A673 (cell line): ENCODE results near the gene CHMP2B. TPM values are rescaled to one million over a fixed set of nuclear protein-coding genes. Genes with fewer than 3 reads are reported as not detected.

Experiments used
- BruUV-seq: library from RNA; stranded (reverse); fragments of 400-500 nt; replicated peaks from 2 replicates; lab custom pipeline; 2021; lab: Mats Ljungman, UMichigan
- CTCF ChIA-PET: fragments of 300-600 bp; sonication (Branson Sonifier 250); formaldehyde crosslinking; loops from one replicate; lab custom pipeline; 2022; ENCODE audit warnings: antibody characterized with exemption; lab: Charles Lee
- POLR2A ChIA-PET: fragments of 300-600 bp; sonication (Branson Sonifier 250); formaldehyde crosslinking; loops from one replicate; lab custom pipeline; 2022; ENCODE audit warnings: antibody characterized with exemption; ENCODE audit not compliant: low non-redundant PET; lab: Charles Lee
- DNase-seq: peaks from one replicate; pipeline ENCODE4 v3.0.0-alpha.2; 2015; ENCODE audit warnings: low spot score
- H3K27ac ChIP-seq: fragments of 200-600 bp; sonication (generic); 2 replicates; pipeline ENCODE4 v1.5.1; 2016; ENCODE audit warnings: mixed run types, low read depth, mild to moderate bottlenecking, mixed read lengths, antibody characterized with exemption, low read length; ENCODE audit not compliant: poor library complexity, severe bottlenecking
- H3K27me3 ChIP-seq: fragments of 200-600 bp; sonication (generic); replicated peaks from 2 replicates; pipeline ENCODE4 v1.6.1; 2017; ENCODE audit warnings: mixed run types, low read depth, mild to moderate bottlenecking, mixed read lengths, antibody characterized with exemption, low read length; ENCODE audit not compliant: insufficient read depth, poor library complexity
- H3K36me3 ChIP-seq: fragments of 200-600 bp; sonication (generic); 2 replicates; pipeline ENCODE4 v1.6.1; 2016; ENCODE audit warnings: mixed run types, mild to moderate bottlenecking, mixed read lengths, antibody characterized with exemption, low read length; ENCODE audit not compliant: insufficient read depth, poor library complexity, severe bottlenecking
- H3K4me1 ChIP-seq: fragments of 200-600 bp; sonication (generic); 2 replicates; pipeline ENCODE4 v1.6.1; 2017; ENCODE audit warnings: mixed run types, mild to moderate bottlenecking, mixed read lengths, antibody characterized with exemption, low read length; ENCODE audit not compliant: insufficient read depth, poor library complexity, severe bottlenecking
- H3K4me3 ChIP-seq: fragments of 200-600 bp; sonication (generic); 2 replicates; pipeline ENCODE4 v1.5.1; 2016; ENCODE audit warnings: low read depth, mixed run types, mild to moderate bottlenecking, mixed read lengths, low read length; ENCODE audit not compliant: poor library complexity, severe bottlenecking
- H3K9me3 ChIP-seq: fragments of 200-600 bp; sonication (generic); 2 replicates; pipeline ENCODE4 v1.6.1; 2016; ENCODE audit warnings: mixed run types, low read depth, mild to moderate bottlenecking, mixed read lengths, antibody characterized with exemption, low read length; ENCODE audit not compliant: poor library complexity, severe bottlenecking
- EZH2 ChIP-seq: fragments of 200-600 bp; sonication (generic); IDR thresholded peaks from 2 replicates; pipeline ENCODE4 v1.6.1; 2017; ENCODE audit warnings: borderline replicate concordance, low read depth, mild to moderate bottlenecking, mixed read lengths, antibody characterized with exemption, low read length; ENCODE audit not compliant: poor library complexity, severe bottlenecking
- intact Hi-C: fragments of 100-400 bp; cut with micrococcal nuclease; formaldehyde crosslinking; loops from one replicate; pipeline ENCODE4 v1.10.0; 2022; ENCODE audit not compliant: unreplicated experiment
- total RNA-seq: library from RNA; stranded (reverse); gene quantifications from 2 replicates; pipeline ENCODE4 v1.2.3, GENCODE V29; 2021
- TF ChIP-seq, protein P1 (sequence below): fragments of 300-800, 200-600 bp; sonication (generic); conservative IDR thresholded peaks from 2 replicates; pipeline ENCODE4 v1.5.1; 2017; ENCODE audit warnings: low read depth, mild to moderate bottlenecking, antibody characterized with exemption, low read length, moderate library complexity, mixed read lengths

CHMP2B gene
- total RNA-seq, 1 experiment from 2014 or later = 33.7 TPM

DNA sequence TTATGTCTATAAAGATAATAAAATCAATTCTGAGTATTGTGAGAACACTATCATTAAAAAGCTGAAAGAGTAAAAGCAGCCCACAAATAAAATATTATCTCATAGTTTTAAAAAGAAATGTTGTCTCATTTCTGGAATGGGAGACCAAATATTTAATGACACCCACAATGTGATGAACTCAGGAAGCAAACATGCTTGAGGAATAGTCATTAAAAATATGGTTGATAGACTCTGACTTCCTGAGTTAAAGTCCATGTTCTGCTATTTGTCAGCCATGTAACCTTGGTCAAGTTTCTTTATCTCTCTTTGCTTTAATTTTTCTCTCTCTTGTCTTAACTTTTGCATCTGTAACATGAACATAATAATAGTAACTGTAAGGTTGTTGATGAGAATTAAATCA, 35.5 kb upstream of the CHMP2B start:
- Histone ChIP-seq H3K27ac (no peak overlapping the region), H3K27me3 (peaks cover 18% of the 10 kb centered on the region), H3K36me3 (no peaks in the 10 kb centered on the region), H3K9me3 (peaks cover 16% of the 10 kb centered on the region), H3K4me1 (no peaks in the 10 kb centered on the region), H3K4me3 (no peak overlapping the region)
- POLR2A ChIA-PET = no interaction called here
- CTCF ChIA-PET = no interaction called here
- intact Hi-C loops = no loop called here
- no TSS peak for BruUV-seq
- DNase-seq = no peak
- no peak for TF ChIP-seq EZH2
- TF ChIP-seq, protein P1, sequence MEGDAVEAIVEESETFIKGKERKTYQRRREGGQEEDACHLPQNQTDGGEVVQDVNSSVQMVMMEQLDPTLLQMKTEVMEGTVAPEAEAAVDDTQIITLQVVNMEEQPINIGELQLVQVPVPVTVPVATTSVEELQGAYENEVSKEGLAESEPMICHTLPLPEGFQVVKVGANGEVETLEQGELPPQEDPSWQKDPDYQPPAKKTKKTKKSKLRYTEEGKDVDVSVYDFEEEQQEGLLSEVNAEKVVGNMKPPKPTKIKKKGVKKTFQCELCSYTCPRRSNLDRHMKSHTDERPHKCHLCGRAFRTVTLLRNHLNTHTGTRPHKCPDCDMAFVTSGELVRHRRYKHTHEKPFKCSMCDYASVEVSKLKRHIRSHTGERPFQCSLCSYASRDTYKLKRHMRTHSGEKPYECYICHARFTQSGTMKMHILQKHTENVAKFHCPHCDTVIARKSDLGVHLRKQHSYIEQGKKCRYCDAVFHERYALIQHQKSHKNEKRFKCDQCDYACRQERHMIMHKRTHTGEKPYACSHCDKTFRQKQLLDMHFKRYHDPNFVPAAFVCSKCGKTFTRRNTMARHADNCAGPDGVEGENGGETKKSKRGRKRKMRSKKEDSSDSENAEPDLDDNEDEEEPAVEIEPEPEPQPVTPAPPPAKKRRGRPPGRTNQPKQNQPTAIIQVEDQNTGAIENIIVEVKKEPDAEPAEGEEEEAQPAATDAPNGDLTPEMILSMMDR = no peak

GRCh38 chr3:87196879-87197278, 30.2 kb upstream of the CHMP2B start:
- TF ChIP-seq, protein P1 = no peak
- TF ChIP-seq EZH2 = no peak
- ChIA-PET CTCF (no interaction called here), POLR2A (no interaction called here)
- intact Hi-C loops = no loop called here
- H3K4me1 ChIP-seq = peaks cover 23% of the 10 kb centered on the region
- H3K36me3 ChIP-seq = no peaks in the 10 kb centered on the region
- peaks cover 24% of the 10 kb centered on the region for H3K27me3 ChIP-seq
- no TSS peak for BruUV-seq
- H3K9me3 ChIP-seq = peaks cover 16% of the 10 kb centered on the region
- no peak for DNase-seq
- no peak overlapping the region for H3K27ac ChIP-seq
- H3K4me3 ChIP-seq = no peak overlapping the region

DNA sequence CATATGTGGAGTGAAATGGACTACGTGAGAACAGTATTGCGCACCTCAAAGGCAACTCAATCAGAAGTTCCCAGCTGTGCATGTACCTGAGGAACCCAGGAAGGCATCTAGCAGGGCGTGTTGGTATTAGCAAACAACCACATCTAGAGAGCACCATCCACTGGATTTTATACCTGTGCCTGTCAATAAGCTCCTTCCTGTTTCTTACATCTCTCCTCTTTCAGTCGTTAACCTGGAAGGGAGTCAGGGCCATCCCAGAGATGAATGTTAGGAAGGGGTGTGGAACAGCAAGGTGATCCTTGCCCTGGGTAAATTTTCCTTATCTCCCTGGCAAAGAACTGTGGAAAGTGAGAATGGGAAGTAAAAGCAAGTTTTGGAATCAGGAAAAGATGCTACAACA, 29.6 kb upstream of the CHMP2B start:
- CTCF ChIA-PET = no interaction called here
- H3K27me3 ChIP-seq = peaks cover 22% of the 10 kb centered on the region

More for the DNA sequence above, 29.6 kb upstream of the CHMP2B start:
- BruUV-seq = no TSS peak
- Histone ChIP-seq H3K4me3 (no peak overlapping the region), H3K4me1 (peaks cover 23% of the 10 kb centered on the region), H3K9me3 (peaks cover 16% of the 10 kb centered on the region), H3K36me3 (no peaks in the 10 kb centered on the region), H3K27ac (no peak overlapping the region)
- TF ChIP-seq, protein P1 = no peak
- TF ChIP-seq EZH2 = no peak
- no peak for DNase-seq
- intact Hi-C loops = no loop called here
- POLR2A ChIA-PET = no interaction called here
